ENCODE results near the gene PCDHB5. TPM values are rescaled to one million over a fixed set of nuclear protein-coding genes. Genes with fewer than 3 reads are reported as not detected.

Gene PCDHB5
- total RNA-seq, 1 donor from 2014 or later, result 3.1 TPM

Other genes starting within 250 kb of the PCDHB5 start
- gene PCDHAC1, start 208.9 kb upstream of the PCDHB5 start, total RNA-seq, result 0.52 TPM
- 2.1 TPM for gene PCDHAC2, start 168.7 kb upstream of the PCDHB5 start, total RNA-seq
- gene PCDHB1, start 83.8 kb upstream of the PCDHB5 start, total RNA-seq, result not detected
- gene PCDHB2, start 40.6 kb upstream of the PCDHB5 start, total RNA-seq, result 2.6 TPM
- 1.6 TPM for gene PCDHB3, start 34.7 kb upstream of the PCDHB5 start, total RNA-seq
- 1.6 TPM for gene PCDHB4, start 13.4 kb upstream of the PCDHB5 start, total RNA-seq
- 0.52 TPM for gene PCDHB6, start 14.9 kb downstream of the PCDHB5 start, total RNA-seq
- gene PCDHB7, start 37.4 kb downstream of the PCDHB5 start, total RNA-seq, result 2.1 TPM
- 1.6 TPM for gene PCDHB8, start 42.6 kb downstream of the PCDHB5 start, total RNA-seq
- gene PCDHB16, start 47.2 kb downstream of the PCDHB5 start, total RNA-seq, result 1.6 TPM
- gene PCDHB9, start 52.0 kb downstream of the PCDHB5 start, total RNA-seq, result 1.0 TPM
- gene PCDHB10, start 57.1 kb downstream of the PCDHB5 start, total RNA-seq, result 2.6 TPM
- gene PCDHB11, start 64.4 kb downstream of the PCDHB5 start, total RNA-seq, result 4.2 TPM
- gene PCDHB12, start 73.5 kb downstream of the PCDHB5 start, total RNA-seq, result 1.6 TPM
- 1.6 TPM for gene PCDHB13, start 78.7 kb downstream of the PCDHB5 start, total RNA-seq
- 4.2 TPM for gene PCDHB14, start 88.1 kb downstream of the PCDHB5 start, total RNA-seq
- gene PCDHB15, start 110.2 kb downstream of the PCDHB5 start, total RNA-seq, result 4.2 TPM
- 0.52 TPM for gene SLC25A2, start 168.8 kb downstream of the PCDHB5 start, total RNA-seq
- gene TAF7, start 185.6 kb downstream of the PCDHB5 start, total RNA-seq, result 72.0 TPM
- gene PCDHGA1, start 195.3 kb downstream of the PCDHB5 start, total RNA-seq, result 0.52 TPM
- gene PCDHGA2, start 203.6 kb downstream of the PCDHB5 start, total RNA-seq, result 1.6 TPM
- 2.1 TPM for gene PCDHGA3, start 208.6 kb downstream of the PCDHB5 start, total RNA-seq
- 1.6 TPM for gene PCDHGB1, start 214.9 kb downstream of the PCDHB5 start, total RNA-seq
- gene PCDHGA4, start 219.8 kb downstream of the PCDHB5 start, total RNA-seq, result 1.0 TPM
- 2.1 TPM for gene PCDHGB2, start 224.8 kb downstream of the PCDHB5 start, total RNA-seq
- gene PCDHGA5, start 229.0 kb downstream of the PCDHB5 start, total RNA-seq, result 2.1 TPM
- gene PCDHGB3, start 235.0 kb downstream of the PCDHB5 start, total RNA-seq, result 3.1 TPM
- 4.2 TPM for gene PCDHGA6, start 238.7 kb downstream of the PCDHB5 start, total RNA-seq
- 3.7 TPM for gene PCDHGA7, start 247.5 kb downstream of the PCDHB5 start, total RNA-seq

All from skeletal muscle tissue (tissue), 1 donor.